HCT116 (cell line): ENCODE data around the gene CRTC3.

Experiments
- ATF3 ChIP-seq: IDR thresholded peaks from 2 replicates; pipeline ENCODE4 v1.6.1; 2012
- CEBPB ChIP-seq: IDR thresholded peaks from 2 replicates; pipeline ENCODE4 v1.6.1; 2012; ENCODE audit warnings: low read depth
- CTCF ChIP-seq, 3 experiments: fragments of 200-600 bp in 1 of 3; sonication (generic) in 1 of 3; IDR thresholded peaks in 2 of 3; conservative IDR thresholded peaks in 1 of 3; 2 replicates each; pipeline ENCODE4 v1.5.1; 2012 to 2017; ENCODE audit warnings: low read depth in 2 of 3, low read length in 2 of 3, antibody characterized with exemption in 1 of 3, borderline replicate concordance in 1 of 3, control low read depth in 1 of 3, mild to moderate bottlenecking in 1 of 3, mixed read lengths in 1 of 3, mixed run types in 1 of 3, moderate library complexity in 1 of 3; ENCODE audit not compliant: insufficient read depth in 1 of 3
- EZH2 ChIP-seq: fragments of 200-600 bp; sonication (generic); IDR thresholded peaks from 2 replicates; pipeline ENCODE4 v1.6.1; 2017; ENCODE audit warnings: antibody characterized with exemption, mixed run types
- EZH2phosphoT487 ChIP-seq: fragments of 200-600 bp; IDR thresholded peaks from 2 replicates; pipeline ENCODE4 v1.6.1; 2018; ENCODE audit warnings: antibody characterized with exemption, borderline replicate concordance
- FOSL1 ChIP-seq: IDR thresholded peaks from 2 replicates; pipeline ENCODE4 v1.6.1; 2012; ENCODE audit warnings: low read depth
- POLR2A ChIP-seq: IDR thresholded peaks from 2 replicates; pipeline ENCODE4 v1.7.0; 2011; ENCODE audit warnings: borderline replicate concordance; ENCODE audit not compliant: insufficient read depth, insufficient read length; ENCODE audit errors: extremely low read depth
- POLR2AphosphoS5 ChIP-seq: IDR thresholded peaks from 2 replicates; pipeline ENCODE4 v1.6.1; 2011; ENCODE audit warnings: mild to moderate bottlenecking, low read depth, low read length, moderate library complexity
- RAD21 ChIP-seq: IDR thresholded peaks from 2 replicates; pipeline ENCODE4 v1.6.1; 2012; ENCODE audit warnings: low read depth, mild to moderate bottlenecking
- REST ChIP-seq: IDR thresholded peaks from 2 replicates; pipeline ENCODE4 v1.6.1; 2012; ENCODE audit warnings: low read depth
- SIN3A ChIP-seq: IDR thresholded peaks from 2 replicates; pipeline ENCODE4 v1.6.1; 2012; ENCODE audit warnings: low read depth
- ZBTB33 ChIP-seq: IDR thresholded peaks from 2 replicates; pipeline ENCODE4 v1.6.1; 2011; ENCODE audit warnings: mild to moderate bottlenecking, low read length, moderate library complexity; ENCODE audit not compliant: insufficient replicate concordance; ENCODE audit errors: extremely low read depth
- ZNF274 ChIP-seq: fragments of 200-500 bp; sonication (Bioruptor generic); IDR thresholded peaks from 2 replicates; pipeline ENCODE4 v1.6.1; 2014; ENCODE audit warnings: mild to moderate bottlenecking, low read depth, low read length, inconsistent platforms

- TF ChIP-seq EZH2 (no peak), FOSL1 (no peak), REST (no peak), CTCF (IDR thresholded peaks at IDR 0.05 in 2 of 3, conservative IDR thresholded peaks at IDR 0.05 in 1 of 3; ENCODE audit: borderline replicate concordance in 1 of 3, insufficient read depth in 1 of 3, low read depth in 2 of 3, low read length in 2 of 3) (no peak), ATF3 (no peak), ZNF274 (no peak), EZH2phosphoT487 (no peak), CEBPB (no peak), POLR2A (no peak), POLR2AphosphoS5 (no peak), SIN3A (no peak), ZBTB33 (no peak), RAD21 (no peak)
Observed at GRCh38 chr15:90619939-90620338, 90.2 kb downstream of the CRTC3 start.
